Body of pancreas (tissue), 4 donors: Measurements from ENCODE around the gene CDC45.

Experiments used
- POLR2A ChIP-seq, 3 donors: fragments of 450-650 bp; IDR thresholded peaks; one replicate each; pipeline ENCODE4 v1.6.1; 2016; ENCODE audit warnings: antibody characterized with exemption in 3 of 3, mild to moderate bottlenecking in 2 of 3
- TF ChIP-seq, protein P1 (sequence below), 7 experiments: fragments of 450-650 bp in 4 of 7; fragments of 200-600 bp in 3 of 7; sonication (generic) in 3 of 7; IDR thresholded peaks; one replicate each; pipeline ENCODE4 v1.5.1; 2016 to 2019; ENCODE audit warnings: antibody characterized with exemption in 7 of 7

DNA sequence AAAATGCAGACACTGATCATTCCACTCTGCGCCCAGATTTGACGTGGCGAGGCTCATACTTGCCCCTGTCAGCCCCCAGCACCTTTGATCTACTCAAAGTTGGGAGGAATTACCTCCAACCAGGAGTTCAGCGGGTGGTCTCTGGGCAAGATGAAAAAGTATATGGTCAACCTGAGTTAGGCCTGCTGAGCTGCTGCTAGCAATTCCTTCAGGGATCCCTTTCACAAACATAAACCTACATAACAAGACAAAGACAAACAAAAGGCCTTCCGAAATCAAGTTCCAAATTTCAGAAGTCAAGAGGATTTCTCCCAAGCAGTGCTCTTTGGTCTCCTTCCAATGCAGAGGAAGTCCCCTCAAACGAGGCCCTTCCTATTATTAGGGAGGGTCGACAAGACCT is 23.6 kb downstream of the CDC45 start:
- TF ChIP-seq, protein P1, sequence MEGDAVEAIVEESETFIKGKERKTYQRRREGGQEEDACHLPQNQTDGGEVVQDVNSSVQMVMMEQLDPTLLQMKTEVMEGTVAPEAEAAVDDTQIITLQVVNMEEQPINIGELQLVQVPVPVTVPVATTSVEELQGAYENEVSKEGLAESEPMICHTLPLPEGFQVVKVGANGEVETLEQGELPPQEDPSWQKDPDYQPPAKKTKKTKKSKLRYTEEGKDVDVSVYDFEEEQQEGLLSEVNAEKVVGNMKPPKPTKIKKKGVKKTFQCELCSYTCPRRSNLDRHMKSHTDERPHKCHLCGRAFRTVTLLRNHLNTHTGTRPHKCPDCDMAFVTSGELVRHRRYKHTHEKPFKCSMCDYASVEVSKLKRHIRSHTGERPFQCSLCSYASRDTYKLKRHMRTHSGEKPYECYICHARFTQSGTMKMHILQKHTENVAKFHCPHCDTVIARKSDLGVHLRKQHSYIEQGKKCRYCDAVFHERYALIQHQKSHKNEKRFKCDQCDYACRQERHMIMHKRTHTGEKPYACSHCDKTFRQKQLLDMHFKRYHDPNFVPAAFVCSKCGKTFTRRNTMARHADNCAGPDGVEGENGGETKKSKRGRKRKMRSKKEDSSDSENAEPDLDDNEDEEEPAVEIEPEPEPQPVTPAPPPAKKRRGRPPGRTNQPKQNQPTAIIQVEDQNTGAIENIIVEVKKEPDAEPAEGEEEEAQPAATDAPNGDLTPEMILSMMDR (IDR thresholded peaks at IDR 0.05) = no peak
- no peak for TF ChIP-seq POLR2A (IDR thresholded peaks at IDR 0.05)
